Stimulated activated CD8-positive, alpha-beta memory T cell treated with anti-CD3 and anti-CD28 coated beads, Interleukin-12 subunit alpha, Interleukin-12 subunit beta, amount 100 ng/mL, for 24 hours (primary cell): ENCODE results near the gene FFAR2.
"Not testable (repeated sequence)": the region's sequence is repeated elsewhere in the genome, so short reads cannot be mapped to it uniquely, and the experiment has no call there.

Experiments
- DNase-seq: peaks from one replicate; pipeline ENCODE4 v3.0.0-alpha.2; 2020; ENCODE audit errors: extremely low read depth

Gene FFAR2

DNA sequence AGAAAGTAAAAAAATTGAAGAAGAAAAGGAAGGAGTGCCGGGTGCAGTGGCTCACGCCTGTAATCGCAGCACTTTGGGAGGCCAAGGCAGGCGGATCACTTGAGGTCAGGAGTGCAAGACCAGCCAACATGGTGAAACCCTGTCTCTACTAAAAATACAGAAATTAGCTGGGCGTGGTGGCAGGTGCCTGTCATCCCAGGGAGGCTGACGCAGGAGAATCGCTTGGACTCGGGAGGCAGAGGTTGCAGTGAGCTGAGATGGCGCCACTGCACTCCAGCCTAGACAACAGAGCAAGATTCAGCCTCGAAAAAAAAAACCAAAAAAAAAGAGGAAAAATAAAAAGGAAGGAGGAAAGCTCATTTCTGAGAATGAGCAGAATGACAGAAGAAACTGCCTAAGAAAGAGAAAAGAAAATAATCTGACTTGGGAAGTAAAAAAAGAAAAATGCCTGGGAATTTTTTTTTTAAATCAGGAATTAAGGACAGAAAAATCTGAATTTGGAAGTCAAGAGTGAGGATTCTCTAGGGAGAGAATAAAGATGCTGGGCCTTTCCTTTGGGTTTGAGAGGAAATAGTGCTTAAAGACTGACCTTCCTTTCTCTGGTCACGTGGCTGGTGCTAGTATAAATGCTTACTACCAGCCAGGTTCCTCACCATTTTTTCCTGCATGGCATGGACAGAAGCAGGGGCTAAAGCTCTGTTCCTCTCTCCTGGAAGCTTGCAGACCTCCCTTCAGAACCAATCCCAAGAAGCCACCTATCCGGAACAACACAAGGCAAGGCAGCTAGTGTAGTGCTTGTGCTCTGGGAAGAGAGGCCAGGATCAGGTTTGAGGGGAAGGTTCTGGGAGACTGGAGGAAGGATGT is at the start of gene FFAR2:
TSS of gene FFAR2 (plus strand) at position 652 of the 864 bp plus-strand sequence. CDS start 1,458 bp downstream, outside the sequence.
- DNase-seq = no peak

DNA sequence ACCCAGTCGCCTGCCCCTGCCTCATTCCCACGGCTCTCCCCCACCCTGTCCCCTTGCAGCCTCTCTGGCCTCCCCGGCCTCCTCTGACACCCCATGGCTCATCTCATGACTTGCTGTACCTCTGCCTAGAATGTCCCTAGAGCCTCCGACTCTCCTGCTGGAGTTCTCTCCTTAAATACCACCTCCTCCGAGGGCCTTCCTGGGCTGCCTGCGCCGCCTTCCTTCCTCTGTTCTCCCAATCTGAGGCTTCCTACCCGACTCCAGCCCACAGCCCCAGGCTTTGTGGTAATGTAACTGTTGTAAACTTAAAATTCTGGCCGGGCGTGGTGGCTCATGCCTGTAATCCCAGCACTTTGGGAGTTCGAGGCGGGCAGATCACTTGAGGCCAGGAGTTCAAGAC is 49.5 kb upstream of the FFAR2 start:
- no peak for DNase-seq

DNA sequence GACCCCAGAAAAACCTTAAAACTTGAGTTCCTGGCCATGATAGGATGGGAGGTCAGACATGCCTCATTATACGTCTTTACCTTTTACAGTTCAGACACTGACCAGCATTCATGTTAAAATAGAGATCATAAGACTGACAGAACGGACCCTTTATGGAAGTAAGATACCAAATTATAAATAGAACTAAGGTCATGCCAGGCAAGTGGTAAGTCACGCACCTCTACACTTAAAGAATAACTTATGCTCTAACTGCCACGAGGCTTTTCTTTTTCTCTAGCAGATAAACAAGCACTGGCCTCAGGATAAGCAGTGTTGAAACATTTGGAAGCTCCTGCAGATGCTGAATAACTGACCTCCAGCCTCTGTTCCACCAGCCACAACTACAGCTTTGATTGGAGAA is 48.8 kb upstream of the FFAR2 start:
- no peak for DNase-seq

DNA sequence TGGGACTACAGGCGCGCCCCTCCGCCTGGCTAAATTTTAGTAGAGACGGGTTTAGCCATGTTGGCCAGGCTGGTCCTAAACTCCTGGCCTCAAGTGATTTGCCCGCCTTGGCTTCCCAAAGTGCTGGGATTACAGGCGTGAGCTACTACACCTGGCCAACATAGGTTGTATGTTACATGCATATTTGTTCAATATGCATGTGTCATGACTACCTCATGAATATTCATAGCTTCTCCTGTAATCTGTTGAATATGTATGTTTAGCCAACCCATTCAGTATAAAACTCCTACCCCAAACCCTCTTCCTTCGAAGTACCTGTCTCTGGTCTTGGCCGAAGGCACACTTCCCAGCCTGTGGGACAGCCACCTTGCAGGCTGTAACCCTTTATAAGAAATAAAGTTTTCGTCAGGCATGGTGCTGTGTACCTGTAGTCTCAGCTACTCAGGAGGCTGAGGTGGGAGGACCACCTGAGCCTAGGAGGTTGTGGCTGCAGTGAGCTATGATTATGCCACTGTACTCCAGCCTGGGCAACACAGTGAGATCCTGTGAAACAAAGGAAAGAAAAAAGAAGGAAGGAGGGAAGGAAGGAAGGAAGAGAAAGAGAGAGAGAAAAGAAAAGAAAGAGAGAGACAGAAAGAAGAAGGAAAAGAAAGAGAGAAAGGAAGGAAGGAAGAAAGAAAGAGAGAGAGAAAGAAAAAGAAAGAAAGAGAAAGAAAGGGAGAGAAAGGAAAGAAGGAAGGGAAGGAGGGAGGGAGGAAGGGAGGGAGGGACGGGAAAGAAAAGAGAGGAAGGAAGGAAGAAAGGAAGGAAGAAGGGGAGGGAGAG is 47.9 kb upstream of the FFAR2 start:
- no peak for DNase-seq

DNA sequence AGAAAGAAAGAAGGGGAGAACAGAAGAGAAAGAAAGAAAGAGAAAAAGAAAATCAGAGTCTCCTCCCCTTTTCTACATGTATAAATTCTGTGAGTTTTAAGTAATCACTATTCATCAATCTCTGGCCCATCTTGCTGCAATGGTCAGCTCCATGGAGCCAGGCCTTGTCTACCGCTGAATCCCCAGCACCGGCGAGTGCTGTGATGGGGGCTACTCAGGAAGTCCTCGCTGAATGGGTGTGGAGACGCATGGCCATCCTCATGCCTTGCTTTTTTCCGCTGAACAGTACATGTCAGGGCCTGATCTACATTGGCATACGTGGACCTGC is 47.3 kb upstream of the FFAR2 start:
- DNase-seq = no peak

DNA sequence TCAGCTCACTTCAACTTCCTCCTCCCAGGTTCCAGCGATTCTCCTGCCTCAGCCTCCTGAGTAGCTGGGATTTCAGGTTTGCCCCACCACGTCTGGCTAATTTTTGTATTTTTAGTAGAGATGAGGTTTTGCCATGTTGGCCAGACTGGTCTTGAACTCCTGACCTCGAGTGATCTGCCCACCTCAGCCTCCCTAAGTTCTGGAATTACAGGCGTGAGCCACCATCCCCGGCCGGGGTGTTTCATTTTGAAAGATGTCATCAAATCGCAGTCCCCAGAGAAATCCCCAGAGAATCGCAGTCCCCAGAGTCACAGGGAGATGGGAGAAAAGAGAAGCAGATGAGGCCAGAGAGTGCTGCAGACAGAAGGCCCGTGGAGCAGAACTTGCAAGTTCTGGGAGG is 46.6 kb upstream of the FFAR2 start:
- DNase-seq = not testable (repeated sequence)

DNA sequence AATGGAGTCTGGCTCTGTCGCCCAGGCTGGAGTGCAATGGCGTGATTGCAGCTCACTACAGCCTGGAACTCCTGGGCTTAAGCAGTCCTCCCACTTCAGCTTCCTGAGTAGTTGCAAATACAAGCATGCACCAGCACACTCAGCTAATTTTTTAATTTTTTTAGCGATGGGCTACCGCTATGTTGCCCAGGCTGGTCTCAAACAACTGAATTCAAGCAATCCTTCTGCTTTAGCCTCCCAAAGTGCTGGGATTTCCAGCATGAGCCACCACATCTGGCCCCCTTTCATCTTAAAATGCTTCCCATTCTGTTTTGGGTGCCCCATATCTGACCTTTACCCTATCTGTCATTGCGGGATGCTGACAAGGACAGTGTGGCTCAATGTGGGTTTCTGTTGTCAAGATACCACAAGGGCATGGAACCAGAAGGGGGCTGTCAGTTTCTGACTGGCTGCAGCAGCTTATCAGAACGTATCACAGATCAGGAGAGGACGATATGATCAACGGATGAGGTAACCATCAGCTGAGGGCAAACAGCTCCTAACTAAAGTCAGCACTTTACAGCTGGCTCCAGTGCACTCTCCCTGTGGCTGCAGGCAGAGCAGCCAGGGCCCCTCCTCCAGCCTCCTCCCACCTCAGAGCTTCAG is 44.8 kb upstream of the FFAR2 start:
- no peak for DNase-seq

DNA sequence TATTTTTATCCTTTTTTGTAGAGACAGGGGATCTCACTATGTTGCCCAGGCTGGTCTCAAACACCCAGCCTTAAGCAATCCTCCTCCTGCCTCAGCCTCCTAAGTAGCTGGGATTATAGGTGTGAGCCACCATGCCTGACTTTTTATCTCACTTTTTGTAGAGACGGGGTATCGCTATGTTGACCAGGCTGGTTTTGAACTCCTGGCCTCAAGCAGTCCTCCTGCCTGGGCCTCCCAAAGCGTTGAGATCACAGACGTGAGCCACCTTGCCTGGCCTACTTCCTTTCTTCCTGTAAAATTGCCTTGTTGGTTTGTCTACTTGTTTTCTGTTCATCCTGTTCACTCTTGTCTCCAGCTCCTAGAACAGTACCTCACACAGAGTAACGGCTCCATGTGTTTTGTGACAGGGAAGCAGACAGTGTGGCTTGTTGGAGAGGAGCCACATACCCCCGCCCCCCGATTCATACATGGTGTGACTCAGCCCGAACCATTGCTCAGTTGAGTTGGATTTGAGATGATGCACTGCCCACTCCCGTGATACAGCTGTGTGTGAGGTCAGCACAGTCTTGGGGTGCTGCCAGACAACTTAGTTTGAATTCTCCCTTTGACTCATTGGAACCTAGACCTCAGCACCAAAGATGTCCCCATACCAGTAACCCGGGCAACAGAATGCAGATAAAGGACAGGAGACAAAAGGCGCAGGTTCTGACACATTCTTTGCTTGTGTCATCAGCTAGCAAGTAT is 43.0 kb upstream of the FFAR2 start:
- DNase-seq = peak; percentile 16

DNA sequence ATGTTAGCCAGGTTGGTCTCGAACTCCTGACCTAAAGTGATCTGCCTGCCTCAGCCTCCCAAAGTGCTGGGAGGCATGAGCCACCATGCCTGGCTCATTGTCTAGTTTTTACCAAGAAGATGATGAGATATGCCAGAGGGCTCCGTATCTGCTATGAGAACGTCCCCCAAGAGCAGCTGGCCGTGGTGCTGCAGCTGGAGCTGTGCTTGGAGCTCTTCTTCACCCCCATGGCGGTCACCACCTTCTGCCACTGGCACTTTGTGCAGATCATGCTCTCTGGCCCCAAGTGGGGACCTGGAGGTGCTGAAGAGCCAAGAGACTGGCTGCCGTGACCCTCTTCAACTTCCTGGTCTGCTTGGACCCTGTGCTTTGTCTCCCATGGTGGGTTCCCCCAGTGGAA is 40.4 kb upstream of the FFAR2 start:
- no peak for DNase-seq

DNA sequence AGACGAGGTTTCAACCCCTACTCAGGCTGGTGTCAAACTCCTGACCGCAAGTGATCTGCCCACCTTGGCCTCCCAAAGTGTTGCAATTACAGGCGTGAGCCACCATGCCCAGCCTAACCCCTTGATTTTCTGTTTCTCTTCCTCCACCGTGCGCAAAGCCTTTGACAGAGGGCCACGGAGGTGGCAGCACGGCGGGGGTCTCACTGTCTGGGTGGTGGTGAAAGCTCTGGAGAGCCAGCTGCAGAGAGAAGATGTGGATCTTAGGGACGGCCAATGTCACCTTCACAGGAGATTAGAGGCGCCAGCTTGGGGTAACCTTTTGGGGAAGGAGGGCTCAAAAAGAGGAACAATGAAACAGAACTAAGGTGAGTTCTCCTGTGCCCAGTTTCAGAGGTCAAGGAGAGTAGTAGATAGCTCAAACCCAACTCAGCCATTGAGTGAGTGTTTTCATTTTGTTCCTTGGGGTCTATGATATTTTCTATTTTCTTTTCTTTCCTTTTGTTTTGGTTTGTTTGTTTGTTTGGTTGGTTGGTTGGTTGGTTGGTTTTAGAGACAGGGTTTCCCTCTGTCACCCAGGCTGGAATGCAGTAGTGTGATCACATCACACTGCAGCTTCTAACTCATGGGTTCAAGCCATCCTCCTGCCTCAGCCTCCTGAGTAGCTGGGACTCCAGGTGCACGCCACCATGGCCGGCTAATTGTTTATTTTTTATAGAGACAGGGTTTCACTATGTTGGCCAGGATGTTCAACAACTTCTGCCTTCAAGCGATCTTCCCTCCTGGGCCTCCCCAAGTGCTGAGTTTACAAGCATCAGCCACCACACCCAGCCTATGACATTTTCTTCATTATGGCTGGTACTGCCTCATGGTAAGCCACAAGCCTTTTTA is 39.5 kb upstream of the FFAR2 start:
- DNase-seq = no peak

DNA sequence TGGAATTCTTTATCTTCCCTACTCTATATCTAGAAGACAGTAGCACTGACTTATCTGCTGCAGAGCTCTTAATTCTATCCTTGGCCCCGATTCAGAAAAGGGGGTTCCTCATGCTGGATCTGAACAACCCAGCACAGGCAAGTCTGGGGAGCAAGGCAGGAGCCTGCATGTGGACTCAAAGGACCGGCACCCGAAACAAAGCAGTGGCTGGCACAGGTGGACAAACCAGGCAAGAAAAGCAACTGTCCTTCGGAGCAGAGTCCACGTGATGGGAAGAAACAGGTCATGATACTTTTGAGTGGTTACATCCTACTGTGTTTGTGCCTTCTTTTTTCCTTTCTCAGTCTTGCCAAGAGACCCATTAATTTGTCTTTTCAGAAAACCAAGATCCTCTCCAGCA is 38.9 kb upstream of the FFAR2 start:
- DNase-seq = no peak

DNA sequence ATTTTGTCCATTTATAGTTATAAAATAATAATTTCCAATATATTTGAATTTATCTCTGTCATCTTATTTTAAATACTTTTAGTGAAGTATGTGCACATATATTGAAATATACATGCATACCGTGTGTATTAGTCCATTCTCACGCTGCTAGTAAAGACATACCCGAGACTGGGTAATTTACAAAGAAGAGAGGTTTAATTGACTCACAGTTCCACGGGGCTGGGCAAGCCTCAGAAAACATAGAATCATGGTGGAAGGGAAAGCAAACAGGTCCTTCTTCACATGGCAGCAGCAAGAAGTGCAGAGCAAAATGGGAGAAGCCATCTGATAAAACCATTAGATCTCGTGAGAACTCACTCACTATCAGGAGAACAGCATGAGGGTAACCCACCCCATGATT is 37.6 kb upstream of the FFAR2 start:
- DNase-seq = no peak

DNA sequence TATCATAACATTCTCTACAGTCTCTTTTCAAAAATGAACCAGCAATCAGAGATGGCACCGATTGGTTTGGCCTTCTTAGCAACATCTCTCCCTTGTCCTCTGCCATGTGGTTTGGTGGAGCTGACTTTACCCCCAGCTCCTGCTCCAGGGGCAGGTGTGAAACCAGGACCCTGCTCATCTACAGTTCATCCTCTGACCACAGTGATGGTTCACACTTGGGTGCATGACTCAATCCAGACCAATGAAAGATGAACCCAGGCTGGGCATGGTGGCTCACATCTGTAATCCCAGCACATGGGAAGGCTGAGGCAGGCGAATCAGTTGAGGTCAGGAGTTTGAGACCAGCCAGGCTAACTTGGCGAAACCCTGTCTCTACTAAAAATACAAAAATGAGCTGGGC is 33.6 kb upstream of the FFAR2 start:
- no peak for DNase-seq

DNA sequence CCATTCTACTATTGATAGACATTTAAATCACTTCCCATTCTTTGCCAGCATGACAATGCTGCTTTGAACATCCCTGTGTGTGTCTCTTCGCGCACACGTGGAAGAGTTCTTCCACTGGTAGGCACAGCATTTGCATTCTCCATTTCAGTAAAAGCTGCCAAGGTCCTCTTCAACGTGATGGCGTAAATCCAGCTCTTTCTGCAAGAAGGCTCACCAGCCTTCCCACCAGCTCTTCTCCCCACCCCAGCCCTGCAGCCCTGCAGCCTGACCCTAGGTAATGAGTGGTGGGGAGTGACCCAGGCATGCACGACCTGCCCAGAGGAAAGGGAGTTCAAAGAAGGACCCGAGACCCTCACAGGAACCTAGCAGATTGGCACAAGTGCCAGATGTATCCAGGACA is 31.7 kb upstream of the FFAR2 start:
- DNase-seq = no peak

DNA sequence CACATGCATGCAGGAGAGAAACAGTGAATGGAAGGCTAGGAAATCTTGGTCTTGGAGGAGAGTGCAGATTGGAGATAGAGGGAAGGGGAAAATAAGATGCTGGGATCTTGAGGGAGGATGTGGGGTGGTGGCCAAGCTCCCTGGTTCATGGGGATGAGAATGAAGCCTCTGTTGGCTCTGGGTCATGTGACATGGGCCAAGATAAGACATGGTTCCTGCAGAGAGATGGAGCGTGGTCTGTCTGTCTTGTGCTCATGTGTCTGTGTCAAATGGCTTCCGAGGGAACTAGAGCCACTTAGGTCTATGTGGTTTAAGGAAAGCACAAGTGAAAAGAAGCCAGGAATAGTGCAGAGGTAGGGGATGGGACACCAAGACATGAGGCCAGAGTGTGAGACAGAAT is 30.8 kb upstream of the FFAR2 start:
- no peak for DNase-seq

DNA sequence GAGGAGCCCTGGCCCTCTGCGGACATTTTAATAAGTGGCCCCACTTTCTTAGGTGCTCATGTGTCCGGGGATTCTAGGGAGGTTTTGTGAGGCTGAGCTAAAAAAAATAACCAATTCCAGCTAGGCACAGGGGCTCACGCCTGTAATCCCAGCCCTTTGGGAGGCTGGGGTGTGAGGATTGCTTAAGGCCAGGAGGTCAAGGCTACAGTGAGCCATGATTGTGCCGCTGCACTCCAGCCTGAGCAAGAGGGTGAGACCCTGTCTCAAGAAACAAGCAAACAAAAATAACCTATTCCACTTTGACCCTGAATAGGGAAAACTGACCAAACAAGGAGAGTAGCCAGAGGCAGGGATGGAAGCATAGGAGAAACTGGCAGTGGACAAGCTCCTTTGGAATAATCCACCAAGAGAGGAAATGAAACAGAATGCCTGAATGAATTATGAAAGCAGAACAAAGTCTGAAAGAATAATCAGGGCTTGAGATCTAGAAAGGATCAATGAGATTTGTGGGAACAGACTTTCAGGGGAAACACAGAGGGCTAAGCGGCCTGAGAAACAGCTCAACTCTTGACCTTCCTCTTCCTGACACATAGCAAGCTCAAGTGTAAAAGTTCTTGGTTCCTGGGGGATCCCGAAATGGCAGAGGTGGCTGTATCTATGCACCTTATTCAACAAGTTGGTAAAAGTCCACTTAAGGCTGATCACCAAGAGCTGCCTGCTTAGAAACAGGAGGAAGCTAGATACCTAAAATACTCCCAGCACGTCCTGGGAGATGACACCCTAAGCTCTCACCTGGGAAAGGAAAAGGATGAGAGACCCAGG is 30.1 kb upstream of the FFAR2 start:
- no peak for DNase-seq

DNA sequence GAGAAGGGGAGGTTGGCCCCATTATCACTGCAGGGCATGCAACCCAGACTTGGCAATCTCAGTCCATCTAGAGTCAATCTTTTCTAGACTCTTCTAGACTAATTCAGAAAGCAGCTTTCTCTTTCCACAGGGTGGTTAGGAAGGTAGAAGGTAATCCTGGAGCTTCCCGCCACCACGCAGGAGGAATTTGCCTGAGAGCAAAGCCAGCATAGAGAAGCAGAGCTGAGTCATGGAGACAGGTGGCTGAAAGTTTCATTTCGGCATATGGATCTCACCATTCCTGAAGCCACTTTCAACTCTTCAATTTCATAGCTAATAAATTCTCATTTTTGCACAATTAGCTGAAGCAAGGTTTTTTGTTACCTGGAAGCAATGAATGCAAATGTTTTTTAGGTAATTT is 29.0 kb upstream of the FFAR2 start:
- DNase-seq = no peak

DNA sequence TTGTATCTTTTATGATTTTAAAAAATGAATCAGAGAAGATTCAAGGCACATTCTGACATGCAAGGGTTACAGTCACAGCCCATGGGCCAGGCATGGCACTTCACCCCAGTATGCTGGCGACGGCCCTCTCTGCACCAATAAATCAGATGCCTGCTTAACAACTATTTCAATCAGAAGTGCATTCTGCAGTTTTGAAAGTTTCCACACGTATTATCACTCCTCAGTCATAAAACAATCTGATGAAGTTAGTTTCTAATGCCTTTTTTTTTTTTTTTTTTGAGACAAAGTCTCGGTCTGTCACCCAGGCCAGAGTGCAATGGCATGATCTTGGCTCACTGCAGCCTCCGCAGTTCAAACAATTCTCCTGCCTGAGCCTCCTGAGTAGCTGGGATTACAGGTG is 28.3 kb upstream of the FFAR2 start:
- DNase-seq = no peak

DNA sequence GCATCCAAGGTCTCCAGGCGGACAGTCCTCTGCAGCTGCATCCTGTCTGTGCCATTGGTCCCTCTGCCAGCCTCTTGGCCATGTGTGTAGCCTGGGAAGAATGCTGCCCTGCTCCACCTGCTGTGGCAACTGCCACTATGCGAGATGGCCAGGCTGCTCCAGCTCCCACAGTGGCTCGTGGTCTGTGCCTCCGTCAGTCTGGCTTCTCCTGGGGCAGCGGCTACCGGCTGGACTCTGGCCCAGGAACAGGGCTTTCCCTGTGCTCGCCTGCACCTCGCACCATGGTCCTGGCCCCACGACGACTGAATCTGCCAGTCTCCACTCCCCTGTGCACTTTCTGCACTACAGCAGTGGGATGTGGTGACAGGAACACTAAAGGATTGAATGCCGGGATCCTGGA is 26.7 kb upstream of the FFAR2 start:
- no peak for DNase-seq

DNA sequence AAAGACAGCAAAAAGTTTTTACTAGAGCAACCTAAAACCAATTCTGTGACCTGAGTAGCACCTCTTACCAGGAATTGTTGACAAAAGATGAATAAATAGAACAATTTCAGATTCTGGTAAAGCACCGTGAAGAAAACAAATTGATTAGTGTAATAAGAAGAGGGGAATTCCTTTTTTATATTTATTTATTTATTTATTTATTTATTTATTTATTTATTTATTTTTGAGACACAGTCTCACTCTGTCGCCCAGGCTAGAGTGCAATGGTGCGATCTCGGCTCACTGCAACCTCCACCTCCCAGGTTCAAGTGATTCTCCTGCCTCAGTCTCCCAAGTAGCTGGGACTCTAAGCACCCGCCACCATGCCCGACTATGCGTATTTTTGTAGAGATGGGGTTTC is 24.7 kb upstream of the FFAR2 start:
- not testable (repeated sequence) for DNase-seq
